Measurements from ENCODE around the gene AIMP1.

DNA sequence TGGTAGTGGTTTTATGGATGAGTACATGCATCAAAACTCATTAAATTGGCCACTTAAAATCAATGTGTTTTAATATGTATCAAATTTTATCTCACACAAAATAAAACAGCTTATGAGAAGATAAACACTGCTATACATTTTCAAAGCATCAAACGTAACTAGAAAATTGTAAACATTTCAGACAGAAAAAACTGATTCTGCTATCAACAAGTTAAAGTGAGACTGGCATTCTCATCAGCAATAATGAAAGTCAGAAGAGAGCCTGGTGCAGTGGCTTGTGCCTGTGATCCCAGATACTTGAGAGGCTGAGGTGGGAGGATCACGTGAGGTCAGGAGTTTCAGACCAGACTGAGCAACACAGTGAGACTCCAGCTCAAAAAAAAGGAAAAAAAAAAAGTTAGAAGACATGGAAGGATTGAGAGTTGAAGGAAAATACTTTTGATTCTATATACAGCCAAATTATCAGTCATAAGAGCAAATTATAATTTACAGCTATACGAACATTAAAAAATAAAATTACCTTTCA lies 3.3 kb upstream of the AIMP1 start:
- TF ChIP-seq, protein P1, sequence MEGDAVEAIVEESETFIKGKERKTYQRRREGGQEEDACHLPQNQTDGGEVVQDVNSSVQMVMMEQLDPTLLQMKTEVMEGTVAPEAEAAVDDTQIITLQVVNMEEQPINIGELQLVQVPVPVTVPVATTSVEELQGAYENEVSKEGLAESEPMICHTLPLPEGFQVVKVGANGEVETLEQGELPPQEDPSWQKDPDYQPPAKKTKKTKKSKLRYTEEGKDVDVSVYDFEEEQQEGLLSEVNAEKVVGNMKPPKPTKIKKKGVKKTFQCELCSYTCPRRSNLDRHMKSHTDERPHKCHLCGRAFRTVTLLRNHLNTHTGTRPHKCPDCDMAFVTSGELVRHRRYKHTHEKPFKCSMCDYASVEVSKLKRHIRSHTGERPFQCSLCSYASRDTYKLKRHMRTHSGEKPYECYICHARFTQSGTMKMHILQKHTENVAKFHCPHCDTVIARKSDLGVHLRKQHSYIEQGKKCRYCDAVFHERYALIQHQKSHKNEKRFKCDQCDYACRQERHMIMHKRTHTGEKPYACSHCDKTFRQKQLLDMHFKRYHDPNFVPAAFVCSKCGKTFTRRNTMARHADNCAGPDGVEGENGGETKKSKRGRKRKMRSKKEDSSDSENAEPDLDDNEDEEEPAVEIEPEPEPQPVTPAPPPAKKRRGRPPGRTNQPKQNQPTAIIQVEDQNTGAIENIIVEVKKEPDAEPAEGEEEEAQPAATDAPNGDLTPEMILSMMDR (IDR thresholded peaks at IDR 0.05 in 2 of 3, conservative IDR thresholded peaks at IDR 0.05 in 1 of 3; ENCODE audit: control insufficient read depth in 2 of 3, extremely low read depth in 1 of 3, insufficient read depth in 1 of 3, low read depth in 3 of 3, low read length in 3 of 3): no peak
- TF ChIP-seq EP300 (IDR thresholded peaks at IDR 0.05; ENCODE audit: borderline replicate concordance in 1 of 2, control insufficient read depth in 1 of 2, low read depth in 2 of 2, low read length in 2 of 2) (no peak), PAX8 (IDR thresholded peaks at IDR 0.05) (no peak), STAT1 (conservative IDR thresholded peaks at IDR 0.05) (no peak), JUNB (IDR thresholded peaks at IDR 0.05) (no peak), CREB1 (IDR thresholded peaks at IDR 0.05; ENCODE audit: low read depth) (no peak), POLR2A (IDR thresholded peaks at IDR 0.05; ENCODE audit: low read depth, low read length) (no peak)
- TF ChIP-seq, protein P2, sequence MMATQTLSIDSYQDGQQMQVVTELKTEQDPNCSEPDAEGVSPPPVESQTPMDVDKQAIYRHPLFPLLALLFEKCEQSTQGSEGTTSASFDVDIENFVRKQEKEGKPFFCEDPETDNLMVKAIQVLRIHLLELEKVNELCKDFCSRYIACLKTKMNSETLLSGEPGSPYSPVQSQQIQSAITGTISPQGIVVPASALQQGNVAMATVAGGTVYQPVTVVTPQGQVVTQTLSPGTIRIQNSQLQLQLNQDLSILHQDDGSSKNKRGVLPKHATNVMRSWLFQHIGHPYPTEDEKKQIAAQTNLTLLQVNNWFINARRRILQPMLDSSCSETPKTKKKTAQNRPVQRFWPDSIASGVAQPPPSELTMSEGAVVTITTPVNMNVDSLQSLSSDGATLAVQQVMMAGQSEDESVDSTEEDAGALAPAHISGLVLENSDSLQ (IDR thresholded peaks at IDR 0.05): no peak
- TF ChIP-seq, protein P3, sequence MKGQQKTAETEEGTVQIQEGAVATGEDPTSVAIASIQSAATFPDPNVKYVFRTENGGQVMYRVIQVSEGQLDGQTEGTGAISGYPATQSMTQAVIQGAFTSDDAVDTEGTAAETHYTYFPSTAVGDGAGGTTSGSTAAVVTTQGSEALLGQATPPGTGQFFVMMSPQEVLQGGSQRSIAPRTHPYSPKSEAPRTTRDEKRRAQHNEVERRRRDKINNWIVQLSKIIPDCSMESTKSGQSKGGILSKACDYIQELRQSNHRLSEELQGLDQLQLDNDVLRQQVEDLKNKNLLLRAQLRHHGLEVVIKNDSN (IDR thresholded peaks at IDR 0.05; ENCODE audit: borderline replicate concordance, extremely low read length, insufficient read depth, low read depth, low read length): no peak
